ENCODE data around the gene CFAP52. TPM values are rescaled to one million over a fixed set of nuclear protein-coding genes. Genes with fewer than 3 reads are reported as not detected.

Gene CFAP52
- total and polyA plus RNA-seq, 12 donors: 0.10 to 0.99 (median 0.63) TPM; not detected in 3

GRCh38 chr17:9668517-9668916, 92.1 kb downstream of the CFAP52 start:
- intact Hi-C loops (cut with DNase I): loop anchor here in 1 of 2 donors (10.0 kb wide), 1 partner anchor 64 kb away; no protein-coding TSS in a partner anchor
- H3K27ac ChIP-seq: no peak overlapping the region
- WGBS, 4 donors: 68 to 71% (median 68%) methylated on average over 6 of the region's 6 CpGs
- no peaks in the 10 kb centered on the region for H3K27me3 ChIP-seq
- H3K4me1 ChIP-seq (replicated peaks in 1 of 2): no peaks in the 10 kb centered on the region
- no peak overlapping the region for H3K4me3 ChIP-seq
- H3K9me3 ChIP-seq (replicated peaks in 1 of 3): no peaks in the 10 kb centered on the region
- no peaks in the 10 kb centered on the region for H3K36me3 ChIP-seq (replicated peaks in 1 of 2)
- no peak for TF ChIP-seq POLR2A (IDR thresholded peaks at IDR 0.05)
- TF ChIP-seq, protein P1, sequence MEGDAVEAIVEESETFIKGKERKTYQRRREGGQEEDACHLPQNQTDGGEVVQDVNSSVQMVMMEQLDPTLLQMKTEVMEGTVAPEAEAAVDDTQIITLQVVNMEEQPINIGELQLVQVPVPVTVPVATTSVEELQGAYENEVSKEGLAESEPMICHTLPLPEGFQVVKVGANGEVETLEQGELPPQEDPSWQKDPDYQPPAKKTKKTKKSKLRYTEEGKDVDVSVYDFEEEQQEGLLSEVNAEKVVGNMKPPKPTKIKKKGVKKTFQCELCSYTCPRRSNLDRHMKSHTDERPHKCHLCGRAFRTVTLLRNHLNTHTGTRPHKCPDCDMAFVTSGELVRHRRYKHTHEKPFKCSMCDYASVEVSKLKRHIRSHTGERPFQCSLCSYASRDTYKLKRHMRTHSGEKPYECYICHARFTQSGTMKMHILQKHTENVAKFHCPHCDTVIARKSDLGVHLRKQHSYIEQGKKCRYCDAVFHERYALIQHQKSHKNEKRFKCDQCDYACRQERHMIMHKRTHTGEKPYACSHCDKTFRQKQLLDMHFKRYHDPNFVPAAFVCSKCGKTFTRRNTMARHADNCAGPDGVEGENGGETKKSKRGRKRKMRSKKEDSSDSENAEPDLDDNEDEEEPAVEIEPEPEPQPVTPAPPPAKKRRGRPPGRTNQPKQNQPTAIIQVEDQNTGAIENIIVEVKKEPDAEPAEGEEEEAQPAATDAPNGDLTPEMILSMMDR (IDR thresholded peaks at IDR 0.05): no peak
- DNase-seq: no peak

- Histone ChIP-seq H3K27ac (no peak overlapping the region), H3K36me3 (replicated peaks in 1 of 2) (no peaks in the 10 kb centered on the region), H3K4me3 (no peak overlapping the region), H3K27me3 (no peaks in the 10 kb centered on the region), H3K9me3 (replicated peaks in 1 of 3) (no peaks in the 10 kb centered on the region), H3K4me1 (replicated peaks in 1 of 2) (no peaks in the 10 kb centered on the region)
- no peak for DNase-seq
- TF ChIP-seq POLR2A (IDR thresholded peaks at IDR 0.05): no peak
- TF ChIP-seq, protein P1 (IDR thresholded peaks at IDR 0.05): no peak
- WGBS, 4 donors: 72 to 85% (median 76%) methylated on average over 6 of the region's 6 CpGs
- intact Hi-C loops (cut with DNase I): loop anchor here in 1 of 2 donors (10.0 kb wide), 2 partner anchors 65 kb away; no protein-coding TSS in a partner anchor
Measured at GRCh38 chr17:9669551-9670008, 93.1 kb downstream of the CFAP52 start.

GRCh38 chr17:9670596-9670995, 94.2 kb downstream of the CFAP52 start:
- Histone ChIP-seq H3K36me3 (replicated peaks in 1 of 2) (no peaks in the 10 kb centered on the region), H3K9me3 (replicated peaks in 1 of 3) (no peaks in the 10 kb centered on the region), H3K4me1 (replicated peaks in 1 of 2) (no peaks in the 10 kb centered on the region), H3K4me3 (no peak overlapping the region), H3K27ac (no peak overlapping the region), H3K27me3 (no peaks in the 10 kb centered on the region)
- 57 to 70% (median 64%) methylated on average over 8 of the region's 8 CpGs for WGBS, 4 donors
- TF ChIP-seq, protein P1 (IDR thresholded peaks at IDR 0.05): no peak
- no peak for TF ChIP-seq POLR2A (IDR thresholded peaks at IDR 0.05)
- intact Hi-C loops (cut with DNase I): loop anchor here in 1 of 2 donors (10.0 kb wide), 1 partner anchor 64 kb away; no protein-coding TSS in a partner anchor
- DNase-seq: no peak

- no peak overlapping the region for H3K27ac ChIP-seq
- no peaks in the 10 kb centered on the region for H3K9me3 ChIP-seq (replicated peaks in 1 of 3)
- H3K4me3 ChIP-seq: no peak overlapping the region
- DNase-seq: no peak
- WGBS, 4 donors: 52 to 68% (median 63%) methylated on average over 4 of the region's 4 CpGs
- TF ChIP-seq POLR2A (IDR thresholded peaks at IDR 0.05): no peak
- TF ChIP-seq, protein P1 (IDR thresholded peaks at IDR 0.05): no peak
- H3K27me3 ChIP-seq: no peaks in the 10 kb centered on the region
- intact Hi-C loops (cut with DNase I): loop anchor here in 1 of 2 donors (10.0 kb wide), 1 partner anchor 63 kb away; no protein-coding TSS in a partner anchor
- no peaks in the 10 kb centered on the region for H3K36me3 ChIP-seq (replicated peaks in 1 of 2)
- no peaks in the 10 kb centered on the region for H3K4me1 ChIP-seq (replicated peaks in 1 of 2)
Measured at GRCh38 chr17:9671559-9671958, 95.1 kb downstream of the CFAP52 start.
